Mononuclear cell (primary cell): ENCODE measurements around the gene GAL3ST3. TPM values are rescaled to one million over a fixed set of nuclear protein-coding genes. Genes with fewer than 3 reads are reported as not detected.
A peak's percentile ranks its signal among the peaks of the same experiment; 100 is the strongest.

Source experiments
- H3K27me3 ChIP-seq: 2 replicates; pipeline ENCODE4 v1.6.0; 2011; ENCODE audit warnings: low read length, control low read depth; ENCODE audit not compliant: insufficient read depth
- H3K4me1 ChIP-seq: 2 replicates; pipeline ENCODE4 v1.5.1; 2011; ENCODE audit warnings: mild to moderate bottlenecking, low read length, control low read depth; ENCODE audit not compliant: insufficient read depth
- H3K4me3 ChIP-seq: 2 replicates; pipeline ENCODE4 v1.5.1; 2011; ENCODE audit warnings: mild to moderate bottlenecking, low read length, moderate library complexity
- H3K9me3 ChIP-seq: 2 replicates; pipeline ENCODE4 v1.5.1; 2011; ENCODE audit warnings: low read depth, mild to moderate bottlenecking, control low read depth, low read length
- total RNA-seq: library from RNA; depleted of rRNA; stranded (reverse); fragments of >200 nt; gene quantifications from one replicate; pipeline ENCODE4 v1.2.3, GENCODE V29; 2012

Gene GAL3ST3
- total RNA-seq, 1 donor, result not detected

- H3K4me1 ChIP-seq, result peaks cover 56% of the 10 kb centered on the region
- H3K4me3 ChIP-seq, result no peak overlapping the region
- H3K27me3 ChIP-seq, result no peaks in the 10 kb centered on the region
- H3K9me3 ChIP-seq, result no peaks in the 10 kb centered on the region
These were observed 26.3 kb upstream of the GAL3ST3 start for GRCh38 chr11:66075273-66075672.

DNA sequence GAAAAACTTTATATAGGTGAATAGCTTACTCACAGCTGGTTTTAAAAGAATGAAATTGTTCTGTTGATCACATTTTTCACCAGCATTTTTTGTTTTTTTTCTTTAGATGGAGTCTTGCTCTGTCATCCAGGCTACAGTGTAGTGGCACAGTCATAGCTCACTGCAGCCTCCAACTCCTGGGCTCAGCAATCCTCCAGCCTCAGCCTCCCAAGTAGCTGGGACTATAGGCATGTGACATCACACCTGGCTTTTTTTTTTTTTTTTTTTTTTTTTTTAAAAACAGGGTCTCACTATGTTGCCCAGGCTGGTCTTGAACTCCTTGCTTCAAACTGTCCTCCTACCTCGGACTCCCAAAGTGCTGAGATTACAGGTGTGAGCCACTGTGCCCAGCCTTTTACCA, 24.7 kb upstream of the GAL3ST3 start:
- Histone ChIP-seq H3K4me3 (no peak overlapping the region), H3K4me1 (peaks cover 51% of the 10 kb centered on the region), H3K27me3 (no peaks in the 10 kb centered on the region), H3K9me3 (no peaks in the 10 kb centered on the region)

- Histone ChIP-seq H3K4me3 (no peak overlapping the region), H3K4me1 (peaks cover 50% of the 10 kb centered on the region), H3K9me3 (no peaks in the 10 kb centered on the region), H3K27me3 (no peaks in the 10 kb centered on the region)
These were observed 23.6 kb upstream of the GAL3ST3 start for GRCh38 chr11:66072518-66072917.

DNA sequence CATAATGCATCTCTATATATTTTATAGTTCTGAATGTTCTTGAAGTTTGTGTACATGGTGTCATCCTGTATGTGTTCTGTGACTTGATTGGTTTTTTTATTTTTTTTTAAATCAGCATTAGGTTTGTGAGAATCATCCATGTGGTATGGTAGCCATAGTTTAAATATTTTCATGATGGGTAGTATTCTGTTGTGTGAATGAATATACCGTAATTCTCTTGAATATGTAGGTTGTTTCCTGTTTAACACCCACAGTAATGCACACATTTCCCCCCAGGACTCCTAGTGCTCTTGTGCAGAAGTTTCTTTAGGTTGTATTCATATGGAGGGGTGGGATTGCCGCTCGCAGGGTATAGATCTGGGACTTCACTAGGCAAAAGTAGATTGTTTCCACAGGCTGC, 23.1 kb upstream of the GAL3ST3 start:
- no peaks in the 10 kb centered on the region for H3K9me3 ChIP-seq
- H3K4me3 ChIP-seq, result peak overlapping the region; percentile 57
- no peaks in the 10 kb centered on the region for H3K27me3 ChIP-seq
- peaks cover 50% of the 10 kb centered on the region for H3K4me1 ChIP-seq

GRCh38 chr11:66071381-66071801, 22.4 kb upstream of the GAL3ST3 start:
- Histone ChIP-seq H3K4me3 (peak overlapping the region; percentile 57), H3K27me3 (no peaks in the 10 kb centered on the region), H3K9me3 (no peaks in the 10 kb centered on the region), H3K4me1 (peaks cover 54% of the 10 kb centered on the region)

- Histone ChIP-seq H3K9me3 (no peaks in the 10 kb centered on the region), H3K4me1 (peaks cover 59% of the 10 kb centered on the region), H3K4me3 (peak overlapping the region; percentile 57), H3K27me3 (no peaks in the 10 kb centered on the region)
These were observed 21.8 kb upstream of the GAL3ST3 start for GRCh38 chr11:66070604-66071380.

DNA sequence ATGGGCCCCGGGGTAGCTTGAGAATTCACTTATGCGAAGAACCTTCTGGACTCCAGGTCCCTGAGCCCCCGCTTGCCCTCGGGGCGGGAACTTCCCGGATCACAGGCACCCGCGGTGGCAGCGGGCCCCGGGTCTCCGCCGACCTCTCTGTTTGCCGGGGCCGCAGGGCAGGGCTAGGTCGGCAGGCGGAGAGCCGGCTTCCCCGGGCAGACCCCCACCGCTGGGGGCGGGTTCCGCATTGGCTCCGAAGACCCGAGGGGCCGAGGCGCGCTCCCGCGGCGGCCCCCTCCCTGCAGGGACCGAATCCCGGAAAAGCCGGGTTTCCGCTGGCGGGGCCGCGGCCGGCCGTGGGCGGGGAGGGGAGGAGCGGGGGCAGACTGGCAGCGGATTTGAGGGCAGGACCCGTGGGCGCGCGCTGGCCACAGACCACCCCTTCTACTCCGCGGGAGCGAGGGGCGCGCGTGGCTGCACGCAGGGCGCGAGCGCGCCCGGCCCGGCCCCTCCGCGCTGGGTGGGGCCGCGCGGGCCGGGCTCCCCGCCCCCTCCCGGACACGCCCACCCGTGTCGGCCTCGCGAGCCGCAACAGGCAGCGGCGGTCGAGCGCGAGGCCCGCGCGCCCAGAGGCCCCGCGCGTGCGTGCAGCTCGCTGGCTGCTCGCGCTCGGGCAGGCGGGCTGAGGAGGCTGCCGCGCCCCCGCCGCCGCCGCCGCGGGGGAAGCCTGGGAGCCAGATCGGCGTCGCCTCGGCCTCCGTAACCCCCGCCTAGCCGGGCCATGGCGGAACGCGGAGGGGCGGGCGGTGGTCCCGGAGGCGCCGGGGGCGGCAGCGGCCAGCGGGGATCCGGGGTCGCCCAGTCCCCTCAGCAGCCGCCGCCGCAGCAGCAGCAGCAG, 21.0 kb upstream of the GAL3ST3 start, which contains the start of gene PACS1:
Gene PACS1 (plus strand): TSS at position 558 of the 889 bp plus-strand sequence. CDS start 215 bp downstream, at position 773.
- Histone ChIP-seq H3K4me3 (peak within 1 kb of the TSS; percentile 57), H3K4me1 (peaks cover 59% of the 10 kb centered on the region), H3K27me3 (no peaks in the 10 kb centered on the region), H3K9me3 (no peaks in the 10 kb centered on the region)

DNA sequence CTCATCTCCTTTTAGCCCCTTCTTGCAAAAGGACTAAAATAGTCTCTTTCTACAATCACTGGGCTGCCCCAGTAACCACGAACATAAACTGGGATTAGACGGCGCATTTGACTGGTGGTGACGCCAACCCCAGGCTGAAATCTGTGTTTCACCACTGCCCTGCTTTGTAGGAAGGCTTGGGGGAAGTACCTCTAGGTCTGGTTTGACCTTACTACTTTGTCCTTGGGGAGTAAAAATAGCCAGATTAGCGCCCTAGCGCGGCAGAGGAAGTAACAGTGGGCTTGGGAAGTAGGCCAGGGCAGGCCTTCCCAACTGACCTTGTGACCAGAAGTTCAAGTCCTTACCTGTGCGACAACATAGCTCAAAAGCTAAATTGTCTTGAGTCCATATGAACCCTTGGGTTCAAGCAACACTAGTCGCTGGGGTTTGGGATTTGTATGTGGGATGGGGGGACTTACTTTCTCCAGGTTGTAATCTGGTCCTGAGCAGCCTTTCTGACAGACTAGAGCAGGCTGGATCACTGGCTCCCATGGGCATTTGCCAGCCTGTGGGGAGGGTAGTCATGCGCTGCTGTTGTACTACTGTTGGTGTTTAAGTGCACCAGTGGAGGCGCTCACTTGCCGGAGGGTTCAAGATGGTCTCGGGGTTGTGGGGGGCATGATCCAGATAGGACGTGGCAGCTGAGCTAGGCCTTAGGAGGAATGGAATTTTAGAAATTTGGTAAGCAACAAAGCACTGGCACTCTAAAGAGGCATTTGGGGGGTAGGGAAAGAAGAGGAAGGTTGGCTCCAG, 20.2 kb upstream of the GAL3ST3 start:
- H3K4me1 ChIP-seq, result peaks cover 59% of the 10 kb centered on the region
- peak overlapping the region; percentile 57 for H3K4me3 ChIP-seq
- H3K9me3 ChIP-seq, result no peaks in the 10 kb centered on the region
- H3K27me3 ChIP-seq, result no peaks in the 10 kb centered on the region

DNA sequence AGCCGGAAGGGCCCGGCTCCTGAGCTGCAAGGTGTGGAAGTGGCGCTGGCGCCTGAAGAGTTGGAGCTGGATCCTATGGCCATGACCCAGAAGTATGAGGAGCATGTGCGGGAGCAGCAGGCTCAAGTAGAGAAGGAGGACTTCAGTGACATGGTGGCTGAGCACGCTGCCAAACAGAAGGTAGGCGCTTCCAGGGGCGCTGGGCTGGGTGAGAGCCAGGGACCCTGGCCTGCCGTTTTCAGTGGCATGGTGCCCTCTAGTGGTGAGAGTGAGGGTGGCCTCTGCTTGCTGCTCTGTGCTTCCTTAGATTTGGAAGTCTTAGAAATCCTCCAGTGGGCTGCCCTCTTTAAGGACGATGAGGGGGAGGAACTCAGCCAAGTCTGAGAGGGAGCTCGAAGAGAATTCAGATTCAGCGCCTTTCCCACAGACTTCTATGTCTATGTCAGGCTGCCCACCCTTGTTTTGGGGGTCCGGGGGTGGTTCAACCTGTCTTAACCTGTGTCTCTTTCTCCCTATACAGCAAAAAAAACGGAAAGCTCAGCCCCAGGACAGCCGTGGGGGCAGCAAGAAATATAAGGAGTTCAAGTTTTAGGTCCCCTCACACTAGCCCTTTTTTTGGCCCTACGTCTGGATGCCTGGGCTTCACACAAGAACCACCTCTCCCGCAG, 19.3 kb upstream of the GAL3ST3 start:
- H3K4me1 ChIP-seq, result peaks cover 62% of the 10 kb centered on the region
- H3K4me3 ChIP-seq, result no peak overlapping the region
- no peaks in the 10 kb centered on the region for H3K9me3 ChIP-seq
- H3K27me3 ChIP-seq, result no peaks in the 10 kb centered on the region

DNA sequence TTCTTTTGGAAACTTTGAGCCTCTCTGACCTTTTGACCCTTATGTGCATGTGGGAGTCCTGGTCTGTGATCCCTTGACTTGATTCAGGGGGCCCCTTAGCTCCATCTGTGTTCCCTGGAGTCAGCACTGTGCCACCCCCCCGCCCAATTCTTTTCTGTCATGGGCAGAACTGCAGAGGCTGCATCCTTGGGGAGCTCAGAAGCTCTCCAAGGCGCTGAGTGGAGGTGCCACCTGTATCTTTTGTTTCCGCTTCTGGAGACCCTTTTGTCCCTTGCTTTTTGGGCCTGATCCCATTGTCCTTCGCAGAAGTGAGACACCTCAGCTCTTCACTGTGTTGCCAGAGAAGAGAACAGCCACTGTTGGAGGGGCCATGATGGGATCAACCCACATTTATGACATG, 18.7 kb upstream of the GAL3ST3 start:
- Histone ChIP-seq H3K9me3 (no peaks in the 10 kb centered on the region), H3K4me3 (no peak overlapping the region), H3K27me3 (no peaks in the 10 kb centered on the region), H3K4me1 (peaks cover 56% of the 10 kb centered on the region)

DNA sequence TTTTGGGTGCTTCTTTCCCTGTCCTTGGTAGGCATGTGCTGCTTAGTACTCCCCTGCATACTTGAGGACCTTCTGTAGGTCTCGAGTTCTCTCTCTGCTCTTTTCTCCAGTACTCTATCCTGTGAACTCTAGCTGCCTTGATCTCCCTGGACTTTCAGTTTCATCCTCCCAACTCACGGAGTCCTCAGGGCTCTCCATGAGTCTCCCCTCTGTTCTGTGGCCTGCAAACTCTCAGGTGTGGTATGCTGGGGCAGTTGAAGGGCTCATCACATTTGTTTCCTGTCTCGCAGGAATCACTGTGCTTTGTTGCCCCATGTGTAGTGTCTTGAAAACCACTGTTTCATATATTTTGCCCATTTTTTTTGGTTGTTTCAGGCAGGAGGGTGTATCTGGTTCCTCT, 17.8 kb upstream of the GAL3ST3 start:
- no peaks in the 10 kb centered on the region for H3K9me3 ChIP-seq
- H3K27me3 ChIP-seq, result no peaks in the 10 kb centered on the region
- no peak overlapping the region for H3K4me3 ChIP-seq
- peaks cover 48% of the 10 kb centered on the region for H3K4me1 ChIP-seq

- no peaks in the 10 kb centered on the region for H3K27me3 ChIP-seq
- H3K4me3 ChIP-seq, result no peak overlapping the region
- H3K4me1 ChIP-seq, result peaks cover 38% of the 10 kb centered on the region
- H3K9me3 ChIP-seq, result no peaks in the 10 kb centered on the region
These were observed 15.6 kb upstream of the GAL3ST3 start for GRCh38 chr11:66064571-66064970.

DNA sequence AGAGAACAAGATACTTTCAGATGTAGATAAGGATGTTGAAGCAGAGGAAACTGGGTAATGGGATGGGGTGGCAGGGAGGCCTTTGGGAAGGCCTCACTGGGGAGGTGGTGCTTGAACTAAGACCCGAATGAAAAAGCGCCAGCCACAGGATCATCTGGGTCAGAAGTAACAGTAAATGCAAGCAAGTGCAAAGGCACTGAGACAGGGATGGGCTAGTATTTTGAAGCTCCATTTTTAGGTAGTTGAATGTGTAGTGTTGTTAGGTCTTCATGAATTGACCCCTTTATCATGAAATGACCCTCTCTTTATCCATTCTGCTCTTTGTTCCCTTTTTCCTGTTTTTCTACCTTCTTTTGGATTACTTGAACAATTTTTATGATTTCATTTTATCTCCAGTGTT, 14.9 kb upstream of the GAL3ST3 start:
- no peaks in the 10 kb centered on the region for H3K27me3 ChIP-seq
- peaks cover 31% of the 10 kb centered on the region for H3K4me1 ChIP-seq
- no peaks in the 10 kb centered on the region for H3K9me3 ChIP-seq
- H3K4me3 ChIP-seq, result no peak overlapping the region

GRCh38 chr11:66062408-66062807, 13.4 kb upstream of the GAL3ST3 start:
- Histone ChIP-seq H3K9me3 (no peaks in the 10 kb centered on the region), H3K27me3 (no peaks in the 10 kb centered on the region), H3K4me1 (peaks cover 19% of the 10 kb centered on the region), H3K4me3 (no peak overlapping the region)
